NCI-H128 (cell line): Measurements from ENCODE around the gene GPR143.
"Not testable (repeated sequence)": the region's sequence is repeated elsewhere in the genome, so short reads cannot be mapped to it uniquely, and the experiment has no call there.

Source experiments
- DNase-seq: peaks from one replicate; lab custom pipeline; 2025; ENCODE audit not compliant: unreplicated experiment; lab: John Stamatoyannopoulos, UW

GPR143 gene

GRCh38 chrX:9770319-9770718 is 4.7 kb upstream of the GPR143 start:
- DNase-seq, result no peak

- DNase-seq, result not testable (repeated sequence)
Observed at GRCh38 chrX:9768321-9768839, 2.7 kb upstream of the GPR143 start.

GRCh38 chrX:9767375-9767774 is 1.7 kb upstream of the GPR143 start:
- DNase-seq, result no peak

- DNase-seq, result no peak
Observed at GRCh38 chrX:9765072-9765736, 443 bp downstream of the GPR143 start.

GRCh38 chrX:9759337-9759736 is 6.3 kb downstream of the GPR143 start:
- no peak for DNase-seq

GRCh38 chrX:9758021-9758638 is 7.5 kb downstream of the GPR143 start:
- DNase-seq, result no peak

- DNase-seq, result no peak
Observed at GRCh38 chrX:9757366-9757765, 8.3 kb downstream of the GPR143 start.

GRCh38 chrX:9749146-9749692 is 16.4 kb downstream of the GPR143 start:
- no peak for DNase-seq

GRCh38 chrX:9747644-9748043 is 18.0 kb downstream of the GPR143 start:
- no peak for DNase-seq

- DNase-seq, result no peak
Observed at GRCh38 chrX:9746148-9746888, 19.3 kb downstream of the GPR143 start.

GRCh38 chrX:9745417-9746115 is 20.1 kb downstream of the GPR143 start:
- no peak for DNase-seq

GRCh38 chrX:9739130-9739529 is 26.5 kb downstream of the GPR143 start:
- no peak for DNase-seq

GRCh38 chrX:9738151-9738550 is 27.5 kb downstream of the GPR143 start:
- DNase-seq, result no peak

GRCh38 chrX:9737363-9737762 is 28.3 kb downstream of the GPR143 start:
- no peak for DNase-seq

GRCh38 chrX:9730752-9731151 is 34.9 kb downstream of the GPR143 start:
- DNase-seq, result no peak

- DNase-seq, result no peak
Observed at GRCh38 chrX:9730078-9730477, 35.6 kb downstream of the GPR143 start.

- DNase-seq, result no peak
Observed at GRCh38 chrX:9729171-9729885, 36.3 kb downstream of the GPR143 start.

GRCh38 chrX:9728261-9728660 is 37.4 kb downstream of the GPR143 start:
- DNase-seq, result no peak

GRCh38 chrX:9724711-9725110 is 40.9 kb downstream of the GPR143 start:
- DNase-seq, result no peak

GRCh38 chrX:9717376-9717775 is 48.3 kb downstream of the GPR143 start:
- no peak for DNase-seq
